ENCODE data around the gene FIGN. TPM values are rescaled to one million over a fixed set of nuclear protein-coding genes. Genes with fewer than 3 reads are reported as not detected.
A peak's percentile ranks its signal among the peaks of the same experiment; 100 is the strongest.

FIGN gene
- total and polyA plus RNA-seq, 2 of the 13 experiments (the other 11 are each of a cell fraction or from before 2014, with no cell fraction given) = 6.6 to 6.7 TPM

- TF ChIP-seq ZNF687 (CRISPR knock-in tag; IDR thresholded peaks at IDR 0.05) (no peak), ZNF572 (CRISPR knock-in tag; IDR thresholded peaks at IDR 0.05) (no peak), MATR3 (CRISPR knock-in tag; IDR thresholded peaks at IDR 0.05) (no peak)
These were observed 11.9 kb downstream of the FIGN start (continued) for GRCh38 chr2:163723881-163724280.

- Histone ChIP-seq H3K9me3 (ENCODE audit: low read length) (no peaks in the 10 kb centered on the region), H3K9ac (ENCODE audit: insufficient read depth, low read depth, low read length) (no peak overlapping the region), H3K27me3 (ENCODE audit: control insufficient read depth in 1 of 2, insufficient read depth in 2 of 2, low read length in 2 of 2) (no peaks in the 10 kb centered on the region), H3K4me2 (ENCODE audit: low read depth, low read length) (no peak overlapping the region), H3K79me2 (ENCODE audit: insufficient read depth, low read length) (peaks cover 35% of the 10 kb centered on the region), H4K20me1 (ENCODE audit: insufficient read depth, low read length) (no peaks in the 10 kb centered on the region), H3K36me3 (replicated peaks in 1 of 2; ENCODE audit: control insufficient read depth in 1 of 2, insufficient read depth in 2 of 2, low read length in 2 of 2) (no peaks in the 10 kb centered on the region), H3K27ac (ENCODE audit: extremely low read length, insufficient read depth, low read length) (no peak overlapping the region), H2AFZ (ENCODE audit: low read length) (no peak overlapping the region), H3K4me1 (ENCODE audit: insufficient read depth, low read length) (peaks cover 9% of the 10 kb centered on the region), H3K4me3 (replicated peaks in 1 of 3; ENCODE audit: insufficient read depth in 1 of 3, low read depth in 2 of 3, low read length in 3 of 3) (no peak overlapping the region)
- FAIRE-seq (no peak), DNase-seq (ENCODE audit: low spot score) (no peak), ATAC-seq (no peak)
- peak; percentile 74 for TF ChIP-seq CEBPB (IDR thresholded peaks at IDR 0.05; ENCODE audit: borderline replicate concordance, low read depth, low read length)
- no peak for TF ChIP-seq ZNF768 (CRISPR knock-in tag; IDR thresholded peaks at IDR 0.05)
- TF ChIP-seq ATF4 (CRISPR knock-in tag; IDR thresholded peaks at IDR 0.05) = peak in 1 of 2 experiments; percentile 59; a peak in 1 of 4 replicates
- TF ChIP-seq EP300 (IDR thresholded peaks at IDR 0.05; ENCODE audit: low read depth in 2 of 2, low read length in 2 of 2) = no peak
- TF ChIP-seq EP300 (CRISPR knock-in tag; IDR thresholded peaks at IDR 0.05; ENCODE audit: borderline replicate concordance) = no peak
- TF ChIP-seq HNF4A (CRISPR knock-in tag; IDR thresholded peaks at IDR 0.05) = peak; percentile 48; the same call in 1 of the 2 replicates
- peak; percentile 72 for TF ChIP-seq CEBPG (CRISPR knock-in tag; IDR thresholded peaks at IDR 0.05)
- no peak for TF ChIP-seq ZBTB1 (CRISPR knock-in tag; IDR thresholded peaks at IDR 0.05; ENCODE audit: borderline replicate concordance)
- in situ Hi-C loops (cut with HindIII; ENCODE audit: extremely low pct_ligation_motif_present, low pct_unique_long_range_greater_than_20kb) = no loop called here
- no TSS peak for BruUV-seq (replicated peaks)
- intact Hi-C loops (cut with micrococcal nuclease; ENCODE audit: unreplicated experiment) = no loop called here
- 91% methylated on average over 3 of the region's 3 CpGs for WGBS (ENCODE audit: low lambda C conversion rate)
- CTCF ChIA-PET (ENCODE audit: low intra/inter-chr PET ratio, low total read pairs) = no interaction called here
- POLR2A ChIA-PET = no interaction called here
These were observed 12.5 kb downstream of the FIGN start for GRCh38 chr2:163723348-163723747.

Measured in HepG2 (cell line).